ENCODE data around the gene TP63. TPM values are rescaled to one million over a fixed set of nuclear protein-coding genes. Genes with fewer than 3 reads are reported as not detected.

Gene TP63
- total RNA-seq, 1 experiment from 2014 or later: 4.9 TPM

DNA sequence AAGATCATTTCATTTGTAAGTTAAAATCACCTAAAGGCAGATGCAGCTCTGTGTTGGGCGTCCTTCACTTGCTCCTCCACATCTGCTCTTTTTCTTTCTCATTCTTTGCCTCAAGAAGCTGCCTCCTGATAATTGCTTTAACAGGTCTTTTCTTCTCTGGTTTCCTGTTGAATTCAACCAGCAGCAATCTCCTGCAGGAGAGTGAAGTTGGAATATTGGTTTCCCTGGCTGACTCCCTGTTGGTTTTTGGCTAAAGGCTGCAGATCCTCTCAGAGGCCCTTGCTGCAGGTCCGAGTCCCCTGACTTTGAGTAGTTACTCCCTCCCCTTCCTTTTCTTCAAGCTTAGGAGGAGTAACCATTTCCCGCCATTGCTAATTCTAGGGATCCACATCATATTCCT, 4.2 kb downstream of the TP63 start:
- Histone ChIP-seq H3K4me3 (ENCODE audit: low read depth, low read length, poor library complexity, severe bottlenecking) (no peak overlapping the region), H3K4me1 (ENCODE audit: insufficient read depth, low read length, poor library complexity, severe bottlenecking) (peaks cover 4% of the 10 kb centered on the region), H3K36me3 (ENCODE audit: insufficient read depth, low read length, poor library complexity, severe bottlenecking) (no peaks in the 10 kb centered on the region), H3K9me3 (ENCODE audit: low read depth, low read length, poor library complexity, severe bottlenecking) (no peaks in the 10 kb centered on the region), H3K27ac (ENCODE audit: low read depth, low read length, poor library complexity, severe bottlenecking) (no peak overlapping the region), H3K27me3 (replicated peaks; ENCODE audit: insufficient read depth, low read depth, low read length, poor library complexity) (no peaks in the 10 kb centered on the region)
- TF ChIP-seq, protein P1, sequence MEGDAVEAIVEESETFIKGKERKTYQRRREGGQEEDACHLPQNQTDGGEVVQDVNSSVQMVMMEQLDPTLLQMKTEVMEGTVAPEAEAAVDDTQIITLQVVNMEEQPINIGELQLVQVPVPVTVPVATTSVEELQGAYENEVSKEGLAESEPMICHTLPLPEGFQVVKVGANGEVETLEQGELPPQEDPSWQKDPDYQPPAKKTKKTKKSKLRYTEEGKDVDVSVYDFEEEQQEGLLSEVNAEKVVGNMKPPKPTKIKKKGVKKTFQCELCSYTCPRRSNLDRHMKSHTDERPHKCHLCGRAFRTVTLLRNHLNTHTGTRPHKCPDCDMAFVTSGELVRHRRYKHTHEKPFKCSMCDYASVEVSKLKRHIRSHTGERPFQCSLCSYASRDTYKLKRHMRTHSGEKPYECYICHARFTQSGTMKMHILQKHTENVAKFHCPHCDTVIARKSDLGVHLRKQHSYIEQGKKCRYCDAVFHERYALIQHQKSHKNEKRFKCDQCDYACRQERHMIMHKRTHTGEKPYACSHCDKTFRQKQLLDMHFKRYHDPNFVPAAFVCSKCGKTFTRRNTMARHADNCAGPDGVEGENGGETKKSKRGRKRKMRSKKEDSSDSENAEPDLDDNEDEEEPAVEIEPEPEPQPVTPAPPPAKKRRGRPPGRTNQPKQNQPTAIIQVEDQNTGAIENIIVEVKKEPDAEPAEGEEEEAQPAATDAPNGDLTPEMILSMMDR (conservative IDR thresholded peaks at IDR 0.05; ENCODE audit: low read depth, low read length): no peak
- no peak for TF ChIP-seq EZH2 (IDR thresholded peaks at IDR 0.05; ENCODE audit: borderline replicate concordance, low read depth, low read length, poor library complexity, severe bottlenecking)
- intact Hi-C loops (cut with micrococcal nuclease; ENCODE audit: unreplicated experiment): no loop called here
- ChIA-PET CTCF (no interaction called here), POLR2A (ENCODE audit: low non-redundant PET) (no interaction called here)
- peak; percentile 18 for DNase-seq (ENCODE audit: low spot score)
- BruUV-seq (replicated peaks): no TSS peak

DNA sequence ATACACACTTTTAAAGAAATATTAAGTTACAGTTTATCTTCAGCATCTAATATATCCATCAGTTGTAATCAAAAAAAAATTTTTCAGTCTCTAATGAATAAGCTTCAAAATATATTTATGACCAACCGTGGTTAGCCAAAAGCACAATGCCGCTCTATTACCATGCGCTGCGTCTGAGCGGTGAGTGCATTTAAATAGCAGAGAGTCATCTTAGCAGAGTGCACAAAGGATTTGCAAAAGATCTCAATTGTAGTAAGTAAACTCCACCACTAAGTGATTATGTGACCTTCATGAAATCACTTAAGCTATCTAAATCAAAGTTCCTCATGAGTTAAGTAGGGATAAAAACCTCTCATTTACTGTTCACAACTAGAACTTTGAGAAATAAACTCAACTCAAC, 4.9 kb downstream of the TP63 start:
- ChIA-PET POLR2A (ENCODE audit: low non-redundant PET) (no interaction called here), CTCF (no interaction called here)
- intact Hi-C loops (cut with micrococcal nuclease; ENCODE audit: unreplicated experiment): no loop called here
- H3K4me3 ChIP-seq (ENCODE audit: low read depth, low read length, poor library complexity, severe bottlenecking): no peak overlapping the region
- H3K9me3 ChIP-seq (ENCODE audit: low read depth, low read length, poor library complexity, severe bottlenecking): no peaks in the 10 kb centered on the region
- H3K27ac ChIP-seq (ENCODE audit: low read depth, low read length, poor library complexity, severe bottlenecking): no peak overlapping the region
- no peaks in the 10 kb centered on the region for H3K27me3 ChIP-seq (replicated peaks; ENCODE audit: insufficient read depth, low read depth, low read length, poor library complexity)
- H3K36me3 ChIP-seq (ENCODE audit: insufficient read depth, low read length, poor library complexity, severe bottlenecking): no peaks in the 10 kb centered on the region
- TF ChIP-seq EZH2 (IDR thresholded peaks at IDR 0.05; ENCODE audit: borderline replicate concordance, low read depth, low read length, poor library complexity, severe bottlenecking): no peak
- TF ChIP-seq, protein P1 (conservative IDR thresholded peaks at IDR 0.05; ENCODE audit: low read depth, low read length): no peak
- no peak for DNase-seq (ENCODE audit: low spot score)
- H3K4me1 ChIP-seq (ENCODE audit: insufficient read depth, low read length, poor library complexity, severe bottlenecking): peaks cover 4% of the 10 kb centered on the region
- no TSS peak for BruUV-seq (replicated peaks)

DNA sequence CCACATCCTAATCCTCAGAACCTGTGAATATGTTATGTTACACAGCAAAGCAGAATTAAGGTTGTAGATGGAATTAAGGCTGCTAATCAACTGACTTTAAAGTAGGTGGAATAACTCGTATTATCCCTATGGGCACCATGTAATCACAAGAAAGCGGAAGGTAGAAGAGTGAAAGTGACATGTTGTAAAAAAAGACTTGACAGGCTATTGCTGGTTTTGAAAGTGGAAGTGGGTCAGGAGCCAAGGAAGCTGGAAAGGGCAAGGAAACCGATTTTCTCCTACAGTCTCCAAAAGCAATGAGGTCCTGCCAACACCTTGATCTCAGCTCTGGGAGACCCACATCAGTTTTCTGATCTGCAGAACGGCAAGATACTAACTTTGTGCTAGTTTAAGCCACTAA, 6.6 kb downstream of the TP63 start:
- no peak for DNase-seq (ENCODE audit: low spot score)
- BruUV-seq (replicated peaks): no TSS peak
- CTCF ChIA-PET: no interaction called here
- Histone ChIP-seq H3K4me1 (ENCODE audit: insufficient read depth, low read length, poor library complexity, severe bottlenecking) (peaks cover 4% of the 10 kb centered on the region), H3K36me3 (ENCODE audit: insufficient read depth, low read length, poor library complexity, severe bottlenecking) (no peaks in the 10 kb centered on the region), H3K27ac (ENCODE audit: low read depth, low read length, poor library complexity, severe bottlenecking) (no peak overlapping the region), H3K27me3 (replicated peaks; ENCODE audit: insufficient read depth, low read depth, low read length, poor library complexity) (no peaks in the 10 kb centered on the region), H3K9me3 (ENCODE audit: low read depth, low read length, poor library complexity, severe bottlenecking) (no peaks in the 10 kb centered on the region), H3K4me3 (ENCODE audit: low read depth, low read length, poor library complexity, severe bottlenecking) (no peak overlapping the region)
- POLR2A ChIA-PET (ENCODE audit: low non-redundant PET): no interaction called here
- TF ChIP-seq EZH2 (IDR thresholded peaks at IDR 0.05; ENCODE audit: borderline replicate concordance, low read depth, low read length, poor library complexity, severe bottlenecking): no peak
- TF ChIP-seq, protein P1 (conservative IDR thresholded peaks at IDR 0.05; ENCODE audit: low read depth, low read length): no peak
- intact Hi-C loops (cut with micrococcal nuclease; ENCODE audit: unreplicated experiment): no loop called here
